Measurements from ENCODE around the gene NAT16. TPM values are rescaled to one million over a fixed set of nuclear protein-coding genes. Genes with fewer than 3 reads are reported as not detected.
A peak's percentile ranks its signal among the peaks of the same experiment; 100 is the strongest.

Gene NAT16
- total and polyA plus RNA-seq, 2 of the 13 experiments (the other 11 are each of a cell fraction or from before 2014, with no cell fraction given): 0.04 TPM; not detected in 1

DNA sequence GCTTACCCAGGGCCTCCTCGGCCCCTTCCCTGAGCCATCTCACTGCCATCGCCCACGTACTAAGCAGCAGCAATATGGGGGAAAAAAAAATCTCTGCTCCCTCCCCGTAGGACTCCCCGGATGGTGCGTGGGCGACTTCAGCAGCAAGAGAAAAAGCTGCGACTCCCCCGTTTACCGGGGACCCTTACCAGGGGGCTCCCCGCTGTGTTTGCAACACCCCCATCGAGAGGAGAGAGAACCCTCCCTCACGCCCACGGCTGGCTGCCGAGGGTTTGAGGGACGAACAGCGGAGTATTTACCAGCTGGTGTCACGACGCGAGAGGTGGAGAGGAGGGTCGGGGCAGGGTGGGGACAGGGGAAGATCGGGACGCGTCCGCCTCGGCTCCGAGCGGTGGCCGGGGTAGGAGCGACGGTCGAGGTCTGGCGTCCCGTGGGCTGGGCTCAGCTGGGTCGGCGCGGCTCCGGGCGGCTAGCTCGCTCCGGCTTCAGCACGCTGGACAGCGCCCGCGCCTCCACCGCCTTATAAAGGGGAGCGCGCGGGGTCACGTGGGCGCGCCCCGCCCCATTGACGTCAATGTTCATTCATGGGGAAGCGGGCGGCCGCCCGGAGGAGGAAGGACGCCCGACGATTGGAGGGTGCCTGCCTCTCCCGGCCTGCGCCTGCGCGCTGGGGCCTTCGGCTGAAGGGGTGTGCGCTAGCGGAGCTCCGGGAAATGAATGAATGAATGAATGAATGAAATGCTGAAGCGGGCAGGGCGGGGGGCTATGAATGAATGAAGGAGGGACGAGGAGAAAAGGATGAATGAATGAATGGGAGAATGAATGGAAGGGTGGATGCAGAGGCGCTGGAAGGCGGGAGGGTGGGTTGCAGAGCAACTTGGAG is 14.8 kb downstream of the NAT16 start, which contains the start of gene VGF (continued):
- TF ChIP-seq ZSCAN21 (CRISPR knock-in tag; IDR thresholded peaks at IDR 0.05; ENCODE audit: borderline replicate concordance): peak; percentile 98
- peak; percentile 91 for TF ChIP-seq KAT8 (CRISPR knock-in tag; IDR thresholded peaks at IDR 0.05)
- peak; percentile 97 for TF ChIP-seq KLF12 (CRISPR knock-in tag; IDR thresholded peaks at IDR 0.05; ENCODE audit: borderline replicate concordance)
- 0 out of 2 replicates have a peak, but pooled peaks have one; percentile 81 for TF ChIP-seq MTA3 (CRISPR knock-in tag; IDR thresholded peaks at IDR 0.05)
- no peak for TF ChIP-seq SNRNP70 (IDR thresholded peaks at IDR 0.05; ENCODE audit: low read depth, low read length)
- TF ChIP-seq FOXA1 (IDR thresholded peaks at IDR 0.05): no peak
- no peak; the same call in 1 of the 2 replicates for TF ChIP-seq FOXA1 (CRISPR knock-in tag; IDR thresholded peaks at IDR 0.05)
- peak; percentile 84 for TF ChIP-seq GABPB1 (CRISPR knock-in tag; IDR thresholded peaks at IDR 0.05)
- TF ChIP-seq TBX3 (IDR thresholded peaks at IDR 0.05; ENCODE audit: borderline replicate concordance): no peak
- peak; percentile 48; the same call in 1 of the 2 replicates for TF ChIP-seq ZNF644 (CRISPR knock-in tag; IDR thresholded peaks at IDR 0.05; ENCODE audit: low read depth)
- no peak for TF ChIP-seq RBM39 (IDR thresholded peaks at IDR 0.05; ENCODE audit: low read depth, low read length, poor library complexity, severe bottlenecking)
- peak; percentile 89 for TF ChIP-seq RXRA (CRISPR knock-in tag; IDR thresholded peaks at IDR 0.05)
- no peak for TF ChIP-seq ZNF562 (CRISPR knock-in tag; IDR thresholded peaks at IDR 0.05; ENCODE audit: borderline replicate concordance)
- TF ChIP-seq, protein P1, sequence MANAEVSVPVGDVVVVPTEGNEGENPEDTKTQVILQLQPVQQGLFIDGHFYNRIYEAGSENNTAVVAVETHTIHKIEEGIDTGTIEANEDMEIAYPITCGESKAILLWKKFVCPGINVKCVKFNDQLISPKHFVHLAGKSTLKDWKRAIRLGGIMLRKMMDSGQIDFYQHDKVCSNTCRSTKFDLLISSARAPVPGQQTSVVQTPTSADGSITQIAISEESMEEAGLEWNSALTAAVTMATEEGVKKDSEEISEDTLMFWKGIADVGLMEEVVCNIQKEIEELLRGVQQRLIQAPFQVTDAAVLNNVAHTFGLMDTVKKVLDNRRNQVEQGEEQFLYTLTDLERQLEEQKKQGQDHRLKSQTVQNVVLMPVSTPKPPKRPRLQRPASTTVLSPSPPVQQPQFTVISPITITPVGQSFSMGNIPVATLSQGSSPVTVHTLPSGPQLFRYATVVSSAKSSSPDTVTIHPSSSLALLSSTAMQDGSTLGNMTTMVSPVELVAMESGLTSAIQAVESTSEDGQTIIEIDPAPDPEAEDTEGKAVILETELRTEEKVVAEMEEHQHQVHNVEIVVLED (CRISPR knock-in tag; IDR thresholded peaks at IDR 0.05; ENCODE audit: borderline replicate concordance): peak; percentile 76; the same call in 1 of the 2 replicates
- peak; percentile 98 for TF ChIP-seq ZFP90 (CRISPR knock-in tag; IDR thresholded peaks at IDR 0.05; ENCODE audit: borderline replicate concordance)
- no peak for TF ChIP-seq FIP1L1 (IDR thresholded peaks at IDR 0.05; ENCODE audit: borderline replicate concordance, insufficient read depth, low read depth, low read length)
- no peak for TF ChIP-seq PLRG1 (conservative IDR thresholded peaks at IDR 0.05)
- TF ChIP-seq, protein P2, sequence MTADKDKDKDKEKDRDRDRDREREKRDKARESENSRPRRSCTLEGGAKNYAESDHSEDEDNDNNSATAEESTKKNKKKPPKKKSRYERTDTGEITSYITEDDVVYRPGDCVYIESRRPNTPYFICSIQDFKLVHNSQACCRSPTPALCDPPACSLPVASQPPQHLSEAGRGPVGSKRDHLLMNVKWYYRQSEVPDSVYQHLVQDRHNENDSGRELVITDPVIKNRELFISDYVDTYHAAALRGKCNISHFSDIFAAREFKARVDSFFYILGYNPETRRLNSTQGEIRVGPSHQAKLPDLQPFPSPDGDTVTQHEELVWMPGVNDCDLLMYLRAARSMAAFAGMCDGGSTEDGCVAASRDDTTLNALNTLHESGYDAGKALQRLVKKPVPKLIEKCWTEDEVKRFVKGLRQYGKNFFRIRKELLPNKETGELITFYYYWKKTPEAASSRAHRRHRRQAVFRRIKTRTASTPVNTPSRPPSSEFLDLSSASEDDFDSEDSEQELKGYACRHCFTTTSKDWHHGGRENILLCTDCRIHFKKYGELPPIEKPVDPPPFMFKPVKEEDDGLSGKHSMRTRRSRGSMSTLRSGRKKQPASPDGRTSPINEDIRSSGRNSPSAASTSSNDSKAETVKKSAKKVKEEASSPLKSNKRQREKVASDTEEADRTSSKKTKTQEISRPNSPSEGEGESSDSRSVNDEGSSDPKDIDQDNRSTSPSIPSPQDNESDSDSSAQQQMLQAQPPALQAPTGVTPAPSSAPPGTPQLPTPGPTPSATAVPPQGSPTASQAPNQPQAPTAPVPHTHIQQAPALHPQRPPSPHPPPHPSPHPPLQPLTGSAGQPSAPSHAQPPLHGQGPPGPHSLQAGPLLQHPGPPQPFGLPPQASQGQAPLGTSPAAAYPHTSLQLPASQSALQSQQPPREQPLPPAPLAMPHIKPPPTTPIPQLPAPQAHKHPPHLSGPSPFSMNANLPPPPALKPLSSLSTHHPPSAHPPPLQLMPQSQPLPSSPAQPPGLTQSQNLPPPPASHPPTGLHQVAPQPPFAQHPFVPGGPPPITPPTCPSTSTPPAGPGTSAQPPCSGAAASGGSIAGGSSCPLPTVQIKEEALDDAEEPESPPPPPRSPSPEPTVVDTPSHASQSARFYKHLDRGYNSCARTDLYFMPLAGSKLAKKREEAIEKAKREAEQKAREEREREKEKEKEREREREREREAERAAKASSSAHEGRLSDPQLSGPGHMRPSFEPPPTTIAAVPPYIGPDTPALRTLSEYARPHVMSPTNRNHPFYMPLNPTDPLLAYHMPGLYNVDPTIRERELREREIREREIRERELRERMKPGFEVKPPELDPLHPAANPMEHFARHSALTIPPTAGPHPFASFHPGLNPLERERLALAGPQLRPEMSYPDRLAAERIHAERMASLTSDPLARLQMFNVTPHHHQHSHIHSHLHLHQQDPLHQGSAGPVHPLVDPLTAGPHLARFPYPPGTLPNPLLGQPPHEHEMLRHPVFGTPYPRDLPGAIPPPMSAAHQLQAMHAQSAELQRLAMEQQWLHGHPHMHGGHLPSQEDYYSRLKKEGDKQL (CRISPR knock-in tag; IDR thresholded peaks at IDR 0.05; ENCODE audit: low read depth): peak; percentile 50
- peak; percentile 91 for TF ChIP-seq MTF2 (CRISPR knock-in tag; IDR thresholded peaks at IDR 0.05; ENCODE audit: borderline replicate concordance)
- TF ChIP-seq, protein P3, sequence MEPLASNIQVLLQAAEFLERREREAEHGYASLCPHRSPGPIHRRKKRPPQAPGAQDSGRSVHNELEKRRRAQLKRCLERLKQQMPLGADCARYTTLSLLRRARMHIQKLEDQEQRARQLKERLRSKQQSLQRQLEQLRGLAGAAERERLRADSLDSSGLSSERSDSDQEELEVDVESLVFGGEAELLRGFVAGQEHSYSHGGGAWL (CRISPR knock-in tag; IDR thresholded peaks at IDR 0.05): peak; percentile 99
- peak; percentile 93 for TF ChIP-seq FOXO1 (CRISPR knock-in tag; IDR thresholded peaks at IDR 0.05)
- TF ChIP-seq NFE2L2 (IDR thresholded peaks at IDR 0.05; ENCODE audit: low read length): no peak
- peak; percentile 85 for TF ChIP-seq ZNF746 (CRISPR knock-in tag; IDR thresholded peaks at IDR 0.05)
